Hepatocyte (in vitro differentiated cells): Measurements from ENCODE around the gene SULT1E1. TPM values are rescaled to one million over a fixed set of nuclear protein-coding genes. Genes with fewer than 3 reads are reported as not detected.

ENCODE experiments used
- DNase-seq: peaks from one replicate; pipeline ENCODE4 v3.0.0-alpha.2; 2016; ENCODE audit warnings: low spot score
- H2AFZ ChIP-seq: fragments of 200-600 bp; sonication (generic); 2 replicates; pipeline ENCODE4 v1.6.0; 2016; ENCODE audit warnings: antibody characterized with exemption, mild to moderate bottlenecking
- H3K27ac ChIP-seq: fragments of 200-600 bp; sonication (generic); 2 replicates; pipeline ENCODE4 v1.5.1; 2016; ENCODE audit warnings: mild to moderate bottlenecking
- H3K27me3 ChIP-seq: fragments of 200-600 bp; sonication (generic); 2 replicates; pipeline ENCODE4 v1.6.1; 2016
- H3K36me3 ChIP-seq: fragments of 200-600 bp; sonication (generic); replicated peaks from 2 replicates; pipeline ENCODE4 v1.5.1; 2016; ENCODE audit warnings: low read depth; ENCODE audit not compliant: insufficient read depth
- H3K4me1 ChIP-seq: fragments of 200-600 bp; sonication (generic); 2 replicates; pipeline ENCODE4 v1.5.1; 2016; ENCODE audit warnings: mild to moderate bottlenecking, moderate library complexity; ENCODE audit not compliant: insufficient read depth
- H3K4me2 ChIP-seq: fragments of 200-600 bp; sonication (generic); 2 replicates; pipeline ENCODE4 v1.6.0; 2016
- H3K4me3 ChIP-seq: fragments of 200-600 bp; sonication (generic); 2 replicates; pipeline ENCODE4 v1.5.1; 2016; ENCODE audit warnings: mild to moderate bottlenecking
- H3K79me2 ChIP-seq: fragments of 200-600 bp; sonication (generic); 2 replicates; pipeline ENCODE4 v1.6.0; 2017; ENCODE audit warnings: mild to moderate bottlenecking
- H3K9me2 ChIP-seq: fragments of 200-600 bp; sonication (generic); replicated peaks from 2 replicates; pipeline ENCODE4 v1.6.0; 2017; ENCODE audit warnings: mild to moderate bottlenecking; ENCODE audit not compliant: insufficient read depth
- H3K9me3 ChIP-seq: fragments of 200-600 bp; sonication (generic); 2 replicates; pipeline ENCODE4 v1.5.1; 2016; ENCODE audit warnings: low read depth, mild to moderate bottlenecking
- H4K20me1 ChIP-seq: fragments of 200-600 bp; sonication (generic); 2 replicates; pipeline ENCODE4 v1.6.0; 2016; ENCODE audit warnings: mild to moderate bottlenecking; ENCODE audit not compliant: insufficient read depth, poor library complexity, severe bottlenecking
- CTCF ChIP-seq: fragments of 200-600 bp; sonication (generic); IDR thresholded peaks from 2 replicates; pipeline ENCODE4 v1.5.1; 2016; ENCODE audit warnings: antibody characterized with exemption, mild to moderate bottlenecking; ENCODE audit not compliant: poor library complexity
- EZH2 ChIP-seq: fragments of 200-600 bp; sonication (generic); IDR thresholded peaks from 2 replicates; pipeline ENCODE4 v1.6.1; 2016; ENCODE audit warnings: antibody characterized with exemption, mild to moderate bottlenecking, borderline replicate concordance
- EZH2phosphoT487 ChIP-seq: fragments of 200-600 bp; sonication (generic); IDR thresholded peaks from one replicate; pipeline ENCODE4 v1.6.1; 2018; ENCODE audit warnings: antibody characterized with exemption, mild to moderate bottlenecking, low read depth, moderate library complexity; ENCODE audit not compliant: unreplicated experiment, severe bottlenecking
- WGBS: methylation state at CpG from one replicate; pipeline ENCODE4 v1.1.6; 2016; ENCODE audit warnings: low lambda C conversion rate; ENCODE audit errors: missing lambda C conversion rate; 5-methylcytosine and 5-hydroxymethylcytosine counted together
- polyA plus RNA-seq: library from polyadenylated mRNA; unstranded; fragments of >200 nt; fragmentation: Nextera tagmentation; extraction: Ambion mirVana; gene quantifications from 2 replicates; pipeline ENCODE4 v1.2.1, GENCODE V29; 2016
- total RNA-seq: library from RNA; depleted of rRNA; stranded (reverse); fragments of >200 nt; gene quantifications from 2 replicates; pipeline ENCODE4 v1.2.3, GENCODE V29; 2014

Gene SULT1E1
- total and polyA plus RNA-seq, 2 experiments from 2014 or later: 42.1 to 72.5 TPM

GRCh38 chr4:69818060-69818639 lies 41.8 kb downstream of the SULT1E1 start:
- 69% methylated on average over 1 of the region's 1 CpG for WGBS
- no peaks in the 10 kb centered on the region for H3K79me2 ChIP-seq
- H2AFZ ChIP-seq: no peak overlapping the region
- no peak overlapping the region for H3K4me2 ChIP-seq
- no peak for DNase-seq
- peaks cover 13% of the 10 kb centered on the region for H3K4me1 ChIP-seq
- no peaks in the 10 kb centered on the region for H4K20me1 ChIP-seq
- no peaks in the 10 kb centered on the region for H3K27me3 ChIP-seq
- no peaks in the 10 kb centered on the region for H3K9me2 ChIP-seq
- no peaks in the 10 kb centered on the region for H3K36me3 ChIP-seq
- no peak overlapping the region for H3K27ac ChIP-seq
- no peak overlapping the region for H3K4me3 ChIP-seq
- H3K9me3 ChIP-seq: no peaks in the 10 kb centered on the region
- no peak for TF ChIP-seq CTCF
- no peak for TF ChIP-seq EZH2phosphoT487

- H3K9me3 ChIP-seq: no peaks in the 10 kb centered on the region
- H4K20me1 ChIP-seq: no peaks in the 10 kb centered on the region
- H2AFZ ChIP-seq: no peak overlapping the region
- no peaks in the 10 kb centered on the region for H3K27me3 ChIP-seq
- H3K4me1 ChIP-seq: peaks cover 3% of the 10 kb centered on the region
- no peak overlapping the region for H3K4me2 ChIP-seq
- H3K9me2 ChIP-seq: no peaks in the 10 kb centered on the region
- H3K79me2 ChIP-seq: no peaks in the 10 kb centered on the region
- no peak overlapping the region for H3K27ac ChIP-seq
- DNase-seq: no peak
- no peaks in the 10 kb centered on the region for H3K36me3 ChIP-seq
- no peak overlapping the region for H3K4me3 ChIP-seq
- 80% methylated on average over 3 of the region's 3 CpGs for WGBS
- TF ChIP-seq CTCF: no peak
- no peak for TF ChIP-seq EZH2
- TF ChIP-seq EZH2phosphoT487: no peak
Observed at GRCh38 chr4:69816236-69816635, 43.7 kb downstream of the SULT1E1 start.

GRCh38 chr4:69813628-69814027 lies 46.3 kb downstream of the SULT1E1 start:
- Histone ChIP-seq H3K27me3 (no peaks in the 10 kb centered on the region), H3K36me3 (no peaks in the 10 kb centered on the region), H3K79me2 (no peaks in the 10 kb centered on the region), H4K20me1 (no peaks in the 10 kb centered on the region), H3K9me3 (no peaks in the 10 kb centered on the region), H2AFZ (no peak overlapping the region), H3K9me2 (no peaks in the 10 kb centered on the region), H3K4me1 (peaks cover 3% of the 10 kb centered on the region), H3K4me3 (no peak overlapping the region), H3K27ac (no peak overlapping the region), H3K4me2 (no peak overlapping the region)
- no peak for DNase-seq
- WGBS: 85% methylated on average over 1 of the region's 1 CpG
- no peak for TF ChIP-seq CTCF
- no peak for TF ChIP-seq EZH2phosphoT487
- no peak for TF ChIP-seq EZH2
